Left lung (tissue), 10 donors: Measurements from ENCODE around the gene PPP1R18. TPM values are rescaled to one million over a fixed set of nuclear protein-coding genes. Genes with fewer than 3 reads are reported as not detected.
"Not testable (repeated sequence)": the region's sequence is repeated elsewhere in the genome, so short reads cannot be mapped to it uniquely, and the experiment has no call there.

ENCODE experiments used
- ATAC-seq: fragments of 200-7000 bp; cut with Tn5 transposase; one replicate; pipeline ENCODE4 v1.9.1; 2020; ENCODE audit warnings: moderate library complexity
- DNase-seq, 4 donors: peaks; one replicate each; pipeline ENCODE4 v3.0.0-alpha.2; 2013 to 2020
- H3K27ac ChIP-seq, 2 donors: fragments of 200-600 bp; sonication (generic) in 1 of 2; one replicate each; pipeline versions ENCODE4 v1.5.0 to v1.8.0; 2020 to 2021
- H3K27me3 ChIP-seq, 2 donors: fragments of 200-600 bp; sonication (generic) in 1 of 2; one replicate each; pipeline versions ENCODE4 v1.5.0 to v1.8.0; 2020 to 2021
- H3K36me3 ChIP-seq, 2 donors: fragments of 200-600 bp; sonication (generic) in 1 of 2; one replicate each; pipeline versions ENCODE4 v1.5.0 to v1.8.0; 2020 to 2021
- H3K4me1 ChIP-seq, 2 donors: fragments of 200-600 bp; one replicate each; pipeline ENCODE4 v1.8.0; 2021
- H3K4me3 ChIP-seq, 2 donors: fragments of 200-600 bp; sonication (generic) in 1 of 2; one replicate each; pipeline versions ENCODE4 v1.5.0 to v1.8.0; 2020 to 2021; ENCODE audit warnings: mild to moderate bottlenecking in 1 of 2
- H3K9me3 ChIP-seq, 2 donors: fragments of 200-600 bp; sonication (generic) in 1 of 2; one replicate each; pipeline versions ENCODE4 v1.5.0 to v1.8.0; 2020 to 2021
- CTCF ChIP-seq, 2 donors: fragments of 200-600 bp; sonication (generic) in 1 of 2; IDR thresholded peaks; one replicate each; pipeline versions ENCODE4 v1.5.0 to v1.8.0; 2021; ENCODE audit warnings: antibody characterized with exemption in 2 of 2
- intact Hi-C, 2 donors: fragments of 100-400 bp; cut with DNase I; formaldehyde crosslinking; loops; one replicate each; pipeline versions ENCODE4 v1.11.2 to v1.14.2; 2022
- polyA plus RNA-seq, 6 donors: library from polyadenylated mRNA; unstranded; fragments of 120-200 nt; gene quantifications; one replicate each; pipeline ENCODE4 v1.2.1, GENCODE V29; 2013; ENCODE audit not compliant: insufficient read length in 6 of 6
- total RNA-seq, 2 donors: library from RNA; stranded (reverse); fragmentation: NEBNext Ultra II Directional; extraction: Animal tissue kit (Norgen Biotek cat#: 25700); gene quantifications; one replicate each; pipeline ENCODE4 v1.2.1, GENCODE V29; 2021
- donor health status: DM: no; HTN: yes; CAD: no.
- donor health status: DM: no; HTN: no; CAD: no.

The PPP1R18 gene
- total and polyA plus RNA-seq, 8 donors: 36.7 to 117 (median 42.8) TPM

GRCh38 chr6:30670760-30671527, 15.5 kb downstream of the PPP1R18 start:
- Histone ChIP-seq H3K4me3 (no peak overlapping the region), H3K27me3 (no peaks in the 10 kb centered on the region), H3K36me3 (peaks cover 0 to 53% of the 10 kb centered on the region in 2 donors), H3K9me3 (no peaks in the 10 kb centered on the region), H3K27ac (no peak overlapping the region), H3K4me1 (peaks cover 10 to 30% of the 10 kb centered on the region in 2 donors)
- no peak for TF ChIP-seq CTCF (IDR thresholded peaks at IDR 0.05)
- ATAC-seq (no peak), DNase-seq (no peak)
- intact Hi-C loops: no loop called here

- H3K9me3 ChIP-seq, H3K27ac ChIP-seq, intact Hi-C loops, H3K4me1 ChIP-seq, DNase-seq, ATAC-seq, H3K4me3 ChIP-seq, H3K27me3 ChIP-seq: not testable (repeated sequence)
- H3K36me3 ChIP-seq: peaks cover 0 to 96% of the 10 kb centered on the region in 2 donors
Measured at GRCh38 chr6:30666300-30666699, 20.1 kb downstream of the PPP1R18 start.

- H3K9me3 ChIP-seq: no peaks in the 10 kb centered on the region
- H3K36me3 ChIP-seq: peaks cover 0 to 99% of the 10 kb centered on the region in 2 donors
Measured at GRCh38 chr6:30664994-30665767, 21.3 kb downstream of the PPP1R18 start.

GRCh38 chr6:30657922-30658321, 28.5 kb downstream of the PPP1R18 start:
- H3K9me3 ChIP-seq, intact Hi-C loops, H3K4me1 ChIP-seq, ATAC-seq, H3K27ac ChIP-seq, H3K27me3 ChIP-seq, H3K4me3 ChIP-seq: not testable (repeated sequence)
- peaks cover 5 to 100% of the 10 kb centered on the region in 2 donors for H3K36me3 ChIP-seq
- peak in 1 of 4 donors; percentile 7 for DNase-seq

More at GRCh38 chr6:30664994-30665767, 21.3 kb downstream of the PPP1R18 start:
- H3K4me3 ChIP-seq: no peak overlapping the region
- TF ChIP-seq CTCF (IDR thresholded peaks at IDR 0.05): no peak
- ATAC-seq (no peak), DNase-seq (no peak)
- H3K27me3 ChIP-seq: no peaks in the 10 kb centered on the region
- intact Hi-C loops: no loop called here
- no peaks in the 10 kb centered on the region for H3K4me1 ChIP-seq
- no peak overlapping the region for H3K27ac ChIP-seq

- Histone ChIP-seq H3K4me1 (no peaks in the 10 kb centered on the region), H3K36me3 (peaks cover 5 to 100% of the 10 kb centered on the region in 2 donors), H3K4me3 (no peak overlapping the region), H3K9me3 (no peaks in the 10 kb centered on the region), H3K27me3 (no peaks in the 10 kb centered on the region), H3K27ac (no peak overlapping the region)
- DNase-seq (no peak), ATAC-seq (no peak)
- intact Hi-C loops: no loop called here
- no peak for TF ChIP-seq CTCF (IDR thresholded peaks at IDR 0.05)
Measured at GRCh38 chr6:30657454-30657853, 29.0 kb downstream of the PPP1R18 start.

- no peak for TF ChIP-seq CTCF (IDR thresholded peaks at IDR 0.05)
- intact Hi-C loops: no loop called here
- DNase-seq: peak in 1 of 4 donors; percentile 61
- Histone ChIP-seq H3K27me3 (no peaks in the 10 kb centered on the region), H3K4me3 (no peak overlapping the region), H3K27ac (no peak overlapping the region), H3K36me3 (peaks cover 5 to 100% of the 10 kb centered on the region in 2 donors), H3K4me1 (no peaks in the 10 kb centered on the region), H3K9me3 (no peaks in the 10 kb centered on the region)
- peak; percentile 32 for ATAC-seq
Measured at GRCh38 chr6:30656513-30656912, 29.9 kb downstream of the PPP1R18 start.
